Hepatic stellate cell (primary cell): ENCODE measurements around the gene HBS1L.

Experiments used
- DNase-seq: peaks from one replicate; pipeline ENCODE4 v3.0.0; 2011; ENCODE audit warnings: low spot score

The HBS1L gene

DNA sequence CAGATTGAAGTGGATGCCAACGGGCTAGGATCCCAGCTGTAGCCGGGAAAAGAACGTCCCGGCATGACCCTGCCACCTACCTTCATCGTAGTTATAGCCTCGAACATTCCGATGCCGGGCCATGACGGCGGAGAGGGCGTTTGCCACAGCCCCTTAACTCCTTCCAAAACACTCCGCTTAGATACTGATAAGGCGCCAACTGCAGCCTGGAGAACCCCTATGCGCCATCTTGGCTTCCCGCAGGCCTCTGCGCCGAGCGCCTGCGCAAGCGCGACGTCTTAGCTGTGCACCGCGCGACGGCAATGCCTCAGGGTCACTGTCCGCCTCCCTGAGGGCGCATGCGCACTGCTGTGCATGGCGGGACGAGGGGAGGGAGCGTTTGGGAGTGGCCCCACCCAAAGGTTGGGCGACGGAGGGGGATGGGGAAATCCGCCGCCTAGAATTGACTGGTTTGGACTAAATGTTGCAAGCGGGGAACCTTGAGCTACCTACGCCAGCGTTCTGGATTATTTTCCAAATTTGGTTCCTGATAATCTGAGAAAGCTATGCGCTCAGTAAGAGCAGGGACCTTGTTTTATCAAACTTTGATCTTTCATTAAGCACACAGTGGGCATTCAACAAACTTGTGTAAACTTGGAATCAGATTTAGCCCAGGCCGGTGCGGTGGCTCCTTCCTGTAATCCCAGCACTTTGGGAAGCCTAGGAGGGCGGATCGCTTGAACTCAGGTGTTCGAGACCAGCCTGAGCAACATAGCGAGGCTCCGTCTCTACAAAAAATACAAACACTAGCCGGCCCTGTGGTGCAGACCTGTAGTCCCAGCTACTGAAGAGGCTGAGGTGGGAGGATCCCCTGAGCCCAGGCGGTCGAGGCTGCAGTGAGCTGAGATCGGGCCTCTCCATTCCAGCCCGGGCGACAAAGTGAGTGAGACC, at the start of gene HBS1L:
Gene HBS1L, minus strand, starts transcription at position 254 of the 930 bp plus-strand sequence. Its CDS starts 131 bp downstream, at position 123.
- DNase-seq = peak; percentile 95

GRCh38 chr6:135104199-135104598, 49.6 kb upstream of the HBS1L start:
- no peak for DNase-seq

DNA sequence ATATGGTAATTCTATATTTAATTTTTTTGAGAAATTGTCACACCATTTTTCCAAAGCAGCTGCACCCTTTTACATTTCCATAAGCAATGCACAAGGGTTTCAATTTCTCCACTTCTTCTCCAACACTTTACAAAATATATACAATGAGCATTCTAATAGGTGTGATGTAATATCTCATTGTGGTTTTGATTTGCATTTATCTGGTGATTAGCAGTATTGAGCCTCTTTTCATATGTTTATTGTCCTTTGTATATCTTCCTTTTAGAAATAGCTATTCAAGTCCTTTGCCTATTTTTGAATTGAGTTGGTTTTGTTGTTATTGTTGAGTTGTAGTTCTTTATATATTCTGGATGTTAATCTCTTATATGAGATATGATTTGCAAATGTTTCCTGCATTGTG, 47.6 kb upstream of the HBS1L start:
- no peak for DNase-seq

DNA sequence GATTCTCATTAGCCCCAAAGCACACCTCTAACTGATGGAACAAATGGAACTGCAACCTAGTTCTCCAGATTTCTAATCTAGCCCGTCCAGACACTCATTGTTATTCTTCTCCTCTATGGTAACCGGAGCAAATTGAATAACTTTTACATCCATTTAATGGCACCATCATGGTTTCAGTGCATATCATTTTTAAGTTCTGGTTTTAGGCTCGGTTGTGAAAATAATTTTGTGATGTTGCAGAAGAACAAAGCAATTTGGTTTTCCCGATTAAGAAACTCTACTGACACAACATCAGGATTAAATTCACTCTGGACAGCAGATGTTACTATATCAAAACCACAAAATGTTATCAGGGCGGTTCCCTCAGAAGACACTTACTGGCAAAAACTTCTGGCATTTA, 42.5 kb upstream of the HBS1L start:
- no peak for DNase-seq

DNA sequence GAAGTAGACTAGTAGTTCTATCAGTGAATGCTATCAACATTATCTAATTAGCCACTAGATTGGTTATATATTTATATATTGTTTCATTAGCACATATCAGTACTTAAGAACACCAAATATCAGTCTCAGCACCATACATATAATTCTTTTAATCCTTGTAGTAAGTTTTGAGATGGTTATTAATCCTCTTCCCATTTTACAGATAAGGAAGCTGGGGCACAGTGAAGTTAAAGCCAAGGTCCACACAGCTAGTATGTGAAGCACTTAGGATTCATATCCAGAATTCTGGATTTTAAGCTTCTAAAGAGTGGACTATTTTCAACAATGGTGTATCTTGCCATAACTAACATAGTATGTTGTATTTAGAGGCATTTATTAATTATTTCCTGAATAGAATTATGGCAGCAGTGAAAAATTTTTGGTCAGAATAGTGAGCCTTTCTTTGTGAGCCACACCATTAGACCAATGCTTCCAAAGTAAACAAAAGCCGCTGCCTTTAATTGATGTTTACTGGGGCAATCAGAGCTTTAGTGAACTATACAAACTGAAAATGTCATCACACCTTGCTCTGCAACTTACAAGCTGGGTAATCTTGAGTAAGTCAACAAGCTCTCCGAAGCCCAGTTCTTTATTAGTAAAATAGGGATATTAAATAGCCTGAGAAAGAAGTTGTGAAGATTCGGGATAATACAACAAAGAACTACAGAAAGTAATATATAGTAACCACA, 41.9 kb upstream of the HBS1L start:
- DNase-seq = no peak

DNA sequence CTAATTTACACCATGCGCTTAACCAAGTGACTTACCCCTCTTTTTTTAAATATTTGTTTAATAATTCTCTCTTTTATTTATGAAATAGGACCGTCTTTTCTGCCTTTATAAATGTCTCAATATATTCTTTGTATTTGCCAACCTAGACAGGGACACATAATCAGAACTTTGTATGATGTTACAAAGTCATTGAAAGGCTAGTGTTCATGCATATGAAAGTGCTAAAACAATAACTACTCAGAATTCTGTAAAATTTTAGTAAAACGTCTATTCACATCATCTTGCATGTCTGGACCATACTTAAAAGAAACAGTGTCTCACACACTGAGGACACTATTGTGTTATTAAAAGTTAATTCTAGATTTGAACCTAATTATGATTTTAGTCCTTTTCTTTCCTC, 41.1 kb upstream of the HBS1L start:
- DNase-seq = no peak

- DNase-seq = no peak
These were observed 39.8 kb upstream of the HBS1L start for GRCh38 chr6:135094403-135094821.

GRCh38 chr6:135093578-135093977, 39.0 kb upstream of the HBS1L start:
- DNase-seq = no peak

- DNase-seq = no peak
These were observed 38.1 kb upstream of the HBS1L start for GRCh38 chr6:135092724-135093123.

- DNase-seq = no peak
These were observed 36.2 kb upstream of the HBS1L start for GRCh38 chr6:135090819-135091218.

DNA sequence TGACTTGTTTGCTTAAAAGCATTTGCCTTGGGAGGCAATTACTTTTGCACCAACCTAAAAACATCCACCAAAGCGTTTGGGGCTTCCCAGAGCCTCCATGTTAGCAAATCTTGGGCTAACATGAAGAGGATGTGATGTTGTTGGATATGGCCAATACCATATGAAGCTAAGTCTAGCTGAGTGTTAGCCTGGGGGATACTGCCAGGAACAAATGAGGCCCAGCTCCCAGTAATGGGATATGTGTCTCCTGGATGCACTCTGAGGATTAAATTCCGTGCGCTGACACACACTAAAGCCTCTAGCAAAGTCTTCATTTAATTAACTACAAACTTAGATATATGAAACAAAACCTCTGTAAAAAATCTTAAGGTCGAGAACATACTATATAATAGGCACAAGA, 35.3 kb upstream of the HBS1L start:
- no peak for DNase-seq

GRCh38 chr6:135088818-135089809, 34.5 kb upstream of the HBS1L start:
- no peak for DNase-seq

DNA sequence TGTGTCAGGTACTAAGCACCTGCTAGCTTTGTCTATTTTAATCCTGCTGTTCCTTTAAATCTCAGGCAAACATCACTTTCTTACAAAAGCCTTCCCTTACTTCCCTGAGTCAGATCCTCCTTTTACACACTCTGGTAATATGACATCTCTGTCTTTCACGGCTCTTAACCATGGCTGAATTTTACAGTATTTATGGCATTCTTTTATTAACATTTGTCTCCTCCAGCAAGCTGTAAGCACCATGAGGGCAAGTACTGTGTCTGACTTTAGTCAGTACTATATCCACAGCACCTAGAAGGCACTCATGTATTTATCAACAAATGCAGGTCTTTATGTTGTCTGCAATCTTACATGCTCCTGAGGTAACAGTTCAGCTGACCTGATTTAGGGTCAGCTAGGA, 33.7 kb upstream of the HBS1L start:
- DNase-seq = no peak

DNA sequence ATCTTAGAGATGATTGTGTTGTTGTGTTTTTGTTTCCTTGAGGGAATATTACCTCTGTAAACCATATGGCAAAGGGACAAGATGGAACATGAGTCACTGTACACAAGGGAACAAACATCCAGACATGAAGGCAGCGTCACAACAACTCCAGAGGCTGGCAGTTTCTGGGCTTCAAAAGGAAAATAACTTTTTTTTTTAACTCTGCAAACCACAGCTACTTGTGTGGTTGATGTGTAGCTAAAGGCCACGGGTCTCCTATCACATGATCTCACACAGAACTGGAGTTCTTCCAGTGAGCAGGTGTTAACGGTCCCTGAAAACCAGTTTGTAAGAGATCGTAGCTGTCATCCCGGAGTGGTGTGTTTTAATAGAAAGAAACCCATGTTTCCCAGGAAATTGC, 33.2 kb upstream of the HBS1L start:
- DNase-seq = no peak

GRCh38 chr6:135087403-135087802, 32.8 kb upstream of the HBS1L start:
- DNase-seq = no peak

DNA sequence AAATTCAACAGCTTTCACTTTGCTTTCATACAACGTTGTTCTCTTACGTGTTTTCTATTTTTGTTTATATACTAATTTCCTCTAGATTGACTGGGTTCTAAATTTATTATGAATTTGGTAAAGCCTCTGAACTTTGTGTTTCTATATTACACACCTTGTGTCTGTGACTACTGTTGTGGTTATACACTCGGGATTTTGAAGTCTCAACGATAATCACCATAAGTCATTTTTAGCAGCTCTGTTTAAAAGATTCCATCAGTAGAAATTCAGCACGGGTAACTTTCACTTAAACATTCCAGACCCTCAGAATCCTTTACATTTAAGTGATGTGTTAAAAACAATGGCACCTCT, 31.8 kb upstream of the HBS1L start:
- DNase-seq = no peak

DNA sequence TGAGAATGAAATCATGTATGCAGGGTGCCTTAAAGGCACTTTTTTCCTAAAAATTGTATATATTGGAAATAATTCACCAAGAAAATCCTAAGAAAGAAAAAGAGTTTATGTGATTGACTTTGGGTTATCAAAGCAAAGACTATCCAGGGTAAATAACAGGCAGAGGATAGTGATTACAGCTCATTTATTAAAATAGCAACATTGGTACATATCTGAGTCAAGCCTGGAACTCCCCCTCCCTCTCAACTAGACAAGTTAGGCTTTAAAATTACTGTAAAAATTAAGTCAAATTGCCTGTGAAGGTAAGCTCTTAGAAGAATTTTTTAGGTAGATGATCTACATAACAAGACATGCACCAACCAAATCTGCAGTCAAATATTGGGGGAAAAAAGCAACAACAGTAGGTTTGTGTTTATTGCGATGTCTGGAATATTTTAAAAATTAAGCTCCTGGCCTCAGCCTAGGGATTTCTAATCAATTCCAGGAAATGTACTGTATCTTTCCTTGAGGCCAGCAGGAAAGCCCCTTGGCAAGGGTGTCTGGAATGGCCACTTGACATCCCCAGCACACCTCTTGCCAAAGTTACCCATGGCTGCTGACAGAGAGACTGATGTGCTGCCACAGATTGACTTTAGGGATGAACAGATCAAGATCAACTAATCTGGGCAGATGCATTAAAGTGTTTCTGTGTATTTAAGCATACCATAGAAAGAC, 31.2 kb upstream of the HBS1L start:
- no peak for DNase-seq

GRCh38 chr6:135084916-135085269, 30.3 kb upstream of the HBS1L start:
- no peak for DNase-seq

GRCh38 chr6:135084001-135084915, 29.6 kb upstream of the HBS1L start:
- no peak for DNase-seq

- no peak for DNase-seq
These were observed 27.3 kb upstream of the HBS1L start for GRCh38 chr6:135081966-135082365.
